Measurements from ENCODE around the gene DNAJB13. TPM values are rescaled to one million over a fixed set of nuclear protein-coding genes. Genes with fewer than 3 reads are reported as not detected.

Gene DNAJB13
- total and polyA plus RNA-seq, 2 of the 4 experiments (the other 2 are of a cell fraction) = 0.18 to 0.48 TPM

GRCh38 chr11:73958521-73959141 lies 7.8 kb downstream of the DNAJB13 start:
- H3K14ac ChIP-seq (replicated peaks; ENCODE audit: low read depth, low read length) = no peak overlapping the region
- H2BK5ac ChIP-seq (ENCODE audit: low read depth, low read length, poor library complexity, severe bottlenecking) = no peak overlapping the region
- no TSS peak for BruUV-seq (replicated peaks)
- ChIA-PET POLR2A (ENCODE audit: unreplicated experiment) (no interaction called here), CTCF (interaction anchor here (0.6 kb wide), 1 partner anchor 412 kb away, joined by 4 read pairs; no protein-coding TSS in a partner anchor)
- TF ChIP-seq RCOR1 (IDR thresholded peaks at IDR 0.05; ENCODE audit: insufficient replicate concordance, low read length) (no peak), MXI1 (IDR thresholded peaks at IDR 0.05; ENCODE audit: borderline replicate concordance, low read depth, low read length) (no peak), MAFK (IDR thresholded peaks at IDR 0.05; ENCODE audit: low read depth, low read length) (no peak), ELK1 (IDR thresholded peaks at IDR 0.05; ENCODE audit: borderline replicate concordance, low read depth, low read length) (no peak), RFX5 (IDR thresholded peaks at IDR 0.05; ENCODE audit: low read depth, low read length) (no peak), FOS (IDR thresholded peaks at IDR 0.05; ENCODE audit: low read depth, low read length) (no peak), MAZ (IDR thresholded peaks at IDR 0.05; ENCODE audit: borderline replicate concordance, low read depth, low read length) (no peak), BHLHE40 (IDR thresholded peaks at IDR 0.05; ENCODE audit: low read depth, low read length) (no peak)
- H4K5ac ChIP-seq (ENCODE audit: low read depth, low read length) = no peak overlapping the region
- H3K27ac ChIP-seq (ENCODE audit: insufficient read depth, low read length) = no peak overlapping the region
- no peak overlapping the region for H2BK20ac ChIP-seq (ENCODE audit: low read depth, low read length)
- H3K4me3 ChIP-seq (ENCODE audit: insufficient read depth, low read depth, low read length) = no peak overlapping the region
- intact Hi-C loops (cut with micrococcal nuclease) = no loop called here
- H3K79me1 ChIP-seq (ENCODE audit: low read depth in 1 of 2, low read length in 2 of 2) = no peaks in the 10 kb centered on the region
- no peak overlapping the region for H3K9ac ChIP-seq (ENCODE audit: low read depth, low read length)
- 95% methylated on average over 4 of the region's 18 CpGs; no CpG with 5 or more reads in 1 of the 2 experiments for WGBS, 2 experiments (ENCODE audit: extremely low coverage in 2 of 2, insufficient read length in 1 of 2)
- H4K91ac ChIP-seq (ENCODE audit: insufficient read depth, low read depth, low read length) = no peak overlapping the region
- DNase-seq = no peak
- no peak overlapping the region for H3K56ac ChIP-seq (ENCODE audit: extremely low read depth, insufficient read depth, low read length)
- H3K36me3 ChIP-seq (ENCODE audit: control insufficient read depth, insufficient read depth, low read length) = no peaks in the 10 kb centered on the region
- no peak overlapping the region for H3K4me2 ChIP-seq (ENCODE audit: low read depth, low read length)
- no peaks in the 10 kb centered on the region for H3K9me3 ChIP-seq (ENCODE audit: control insufficient read depth, insufficient read depth, low read length)
- H3K27me3 ChIP-seq (ENCODE audit: control insufficient read depth, insufficient read depth, low read length) = no peaks in the 10 kb centered on the region
- H2BK120ac ChIP-seq (ENCODE audit: low read depth, low read length) = no peak overlapping the region
- H3K23ac ChIP-seq (ENCODE audit: low read depth, low read length) = no peak overlapping the region
- no peaks in the 10 kb centered on the region for H4K20me1 ChIP-seq (ENCODE audit: insufficient read depth, low read length)
- no peak overlapping the region for H3K18ac ChIP-seq (ENCODE audit: low read depth, low read length)
- H2AFZ ChIP-seq (replicated peaks; ENCODE audit: low read length, poor library complexity) = peak overlapping the region; percentile 37
- in situ Hi-C loops (cut with MboI; ENCODE audit: low sequenced_read_pairs) = no loop called here
- no peak overlapping the region for H3K4ac ChIP-seq (ENCODE audit: low read depth, low read length)
- no peak overlapping the region for H2AK5ac ChIP-seq (ENCODE audit: low read depth, low read length)
- no peaks in the 10 kb centered on the region for H3K9me1 ChIP-seq (ENCODE audit: insufficient read depth, low read length)
- H4K8ac ChIP-seq (ENCODE audit: low read depth in 2 of 2, low read length in 2 of 2) = no peak overlapping the region
- H2BK15ac ChIP-seq (ENCODE audit: low read depth, low read length) = no peak overlapping the region
- peaks cover 3% of the 10 kb centered on the region; the same call in 1 of the 2 replicates for H3K4me1 ChIP-seq (ENCODE audit: control insufficient read depth, insufficient read depth, low read length)
- dilution Hi-C loops (cut with HindIII; ENCODE audit: low sequenced_read_pairs, unreplicated experiment) = no loop called here
- no peak for ATAC-seq (ENCODE audit: low read depth)
- H2AK9ac ChIP-seq (replicated peaks; ENCODE audit: low read depth, low read length, poor library complexity) = no peak overlapping the region

All from IMR-90 (cell line).